CD4-positive, alpha-beta T cell treated with Interleukin-17A for 1 hour (primary cell): ENCODE measurements around the gene SELENOW.
"Not testable (repeated sequence)": the region's sequence is repeated elsewhere in the genome, so short reads cannot be mapped to it uniquely, and the experiment has no call there.

Source experiments
- DNase-seq: peaks from one replicate; pipeline ENCODE4 v3.0.0-alpha.2; 2020

The SELENOW gene

DNA sequence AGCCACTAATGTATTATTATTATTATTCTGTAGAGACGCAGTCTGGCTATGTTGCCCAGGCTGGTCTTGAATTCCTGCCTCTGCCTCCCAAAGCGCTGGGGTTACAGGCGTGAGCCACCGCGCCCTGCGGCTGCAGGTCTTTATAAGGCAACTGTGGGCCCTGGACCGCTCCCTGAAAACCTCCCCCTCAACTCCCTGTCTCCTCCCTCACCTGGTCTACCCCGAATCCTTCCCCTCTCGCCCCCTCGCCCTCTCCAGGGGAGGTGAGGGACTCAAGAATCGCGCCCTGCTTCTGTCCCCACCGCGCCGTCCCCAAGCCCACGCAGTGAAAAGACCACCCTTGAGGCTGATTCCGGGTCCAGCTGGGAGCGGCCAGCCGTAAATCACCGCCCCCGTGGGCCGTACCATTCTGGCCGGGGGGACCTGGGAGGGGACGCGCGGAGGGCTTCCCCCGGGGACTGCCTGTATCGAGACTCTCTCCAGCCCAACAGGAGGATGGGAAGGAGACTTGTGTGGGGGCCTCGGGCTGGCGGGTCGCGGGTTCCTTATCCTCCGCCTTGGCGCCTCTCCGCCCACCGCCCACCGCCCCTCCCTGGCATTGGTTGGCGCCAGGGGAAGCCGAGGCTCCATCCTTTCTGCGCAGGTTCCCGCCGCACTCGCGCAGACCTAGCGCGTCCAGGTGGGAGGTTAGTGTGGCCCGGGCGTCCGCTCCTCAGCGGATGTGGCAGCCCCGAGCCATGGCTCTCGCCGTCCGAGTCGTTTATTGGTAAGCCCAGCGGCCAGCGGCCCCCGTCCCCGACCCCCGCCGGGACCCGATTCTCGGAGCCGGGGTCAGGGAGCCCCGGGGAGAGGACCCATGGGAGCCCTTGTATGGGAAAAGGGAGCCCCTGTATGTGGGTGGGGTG lies at the start of gene SELENOW:
TSS of gene SELENOW (plus strand) at position 655 of the 905 bp plus-strand sequence. CDS start at position 738, 83 bp downstream.
- DNase-seq, result peak; percentile 84

DNA sequence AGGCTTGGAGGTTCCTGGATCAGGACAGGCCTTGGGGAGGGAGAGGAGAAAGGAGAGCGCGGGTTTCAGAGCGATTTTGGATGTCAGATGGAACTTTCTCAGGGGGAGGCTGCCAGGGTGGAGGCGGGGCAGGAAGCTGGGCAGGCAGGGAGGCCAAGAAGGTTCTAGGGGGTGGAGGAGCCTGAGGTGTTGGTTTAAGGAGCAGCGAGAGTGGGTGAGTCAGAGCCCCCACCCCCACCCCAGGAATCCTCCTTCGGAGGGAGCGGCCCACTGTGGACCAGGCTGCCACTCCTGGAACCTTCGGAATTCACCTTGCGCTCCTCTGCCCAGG lies 49.1 kb upstream of the SELENOW start:
- no peak for DNase-seq

DNA sequence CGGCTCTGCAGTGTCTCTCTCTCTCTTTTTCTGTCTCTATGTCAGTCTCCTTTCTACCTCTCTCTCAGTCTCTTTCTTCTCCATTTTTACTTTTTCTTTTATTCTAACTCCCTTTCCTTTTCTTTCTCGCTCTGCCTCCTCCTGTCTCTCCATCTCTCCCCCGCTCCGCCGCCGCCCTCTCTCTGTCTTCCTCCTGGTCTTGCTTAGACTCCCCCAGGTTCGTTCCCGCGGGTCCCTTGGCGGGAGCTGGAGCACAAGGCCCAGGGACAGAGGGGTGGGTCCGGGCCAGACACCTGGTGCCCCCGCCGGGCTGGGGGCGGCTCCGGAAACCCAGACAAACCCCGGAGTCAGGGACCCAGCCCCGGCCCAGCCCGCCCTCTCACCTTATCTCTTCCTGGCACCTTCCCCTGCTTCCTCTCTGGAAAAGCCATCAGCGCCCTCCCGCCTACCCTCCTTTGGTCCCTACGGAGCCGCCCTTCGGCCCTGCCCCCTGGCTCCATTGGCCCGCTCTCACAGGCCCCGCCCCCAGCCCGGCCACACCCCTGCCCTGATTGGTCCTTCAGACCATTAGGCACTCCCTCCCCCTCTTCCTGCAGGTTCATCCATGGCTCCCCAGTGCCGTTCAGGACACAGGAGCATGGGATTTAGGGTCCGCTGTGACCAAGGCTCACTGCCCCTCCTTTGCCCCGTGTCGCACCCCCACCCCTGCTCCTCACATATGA lies 48.5 kb upstream of the SELENOW start:
- DNase-seq, result peak; percentile 14

DNA sequence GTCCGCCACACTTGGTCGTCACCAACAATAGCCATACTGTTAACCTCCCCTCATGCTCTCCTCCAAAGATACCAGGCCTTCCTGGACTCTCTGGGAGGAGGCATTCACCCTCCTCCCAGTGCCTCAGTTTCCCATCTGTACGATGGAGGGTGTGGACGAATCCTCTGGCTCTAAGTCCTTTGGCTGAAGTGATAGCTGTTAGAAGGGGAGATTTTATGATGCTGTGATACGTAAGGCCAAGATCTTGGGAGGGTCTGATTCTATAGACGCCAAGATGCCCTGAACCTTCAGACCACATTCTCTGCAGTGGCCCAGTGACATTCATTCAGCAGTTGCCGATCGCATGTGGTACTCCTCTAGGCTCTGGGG lies 48.0 kb upstream of the SELENOW start:
- no peak for DNase-seq

DNA sequence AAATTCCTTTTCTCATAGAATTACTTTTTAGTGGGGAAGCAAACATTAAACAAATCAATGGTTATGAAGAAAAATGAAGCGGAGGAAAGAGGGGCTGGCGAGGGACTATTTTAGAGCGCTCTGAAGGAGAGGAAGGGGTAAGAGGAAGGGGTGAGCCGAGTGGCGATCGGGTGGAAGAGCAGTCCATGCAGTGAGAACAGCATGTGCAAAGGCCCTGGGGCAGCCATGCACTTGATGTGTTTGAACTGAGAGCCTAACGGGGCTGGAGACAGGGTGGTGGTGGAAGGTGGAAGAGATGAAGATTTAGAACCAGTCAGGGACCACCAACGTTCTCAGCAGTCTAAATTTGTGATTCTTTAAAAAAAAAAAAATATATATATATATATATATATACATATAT lies 47.6 kb upstream of the SELENOW start:
- no peak for DNase-seq

DNA sequence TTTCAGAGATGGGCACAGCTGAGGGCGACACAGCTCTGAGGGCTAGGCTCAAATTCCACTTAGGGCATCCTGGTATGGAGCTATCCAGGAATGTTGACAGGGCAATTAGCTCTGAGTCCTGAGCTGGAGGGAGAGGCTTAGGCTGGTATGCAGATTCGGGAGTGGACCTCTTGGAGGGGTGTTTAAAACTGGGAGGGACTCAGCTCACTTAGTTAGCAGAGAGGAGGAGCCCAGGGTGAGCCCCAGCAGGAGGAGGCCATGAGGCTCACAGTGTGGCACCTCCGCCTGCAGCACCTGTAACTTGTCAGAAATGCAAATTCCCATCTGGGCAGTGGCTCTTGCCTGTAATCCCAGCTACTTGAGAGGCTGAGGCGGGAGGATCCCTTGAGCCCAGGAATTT lies 43.4 kb upstream of the SELENOW start:
- no peak for DNase-seq

DNA sequence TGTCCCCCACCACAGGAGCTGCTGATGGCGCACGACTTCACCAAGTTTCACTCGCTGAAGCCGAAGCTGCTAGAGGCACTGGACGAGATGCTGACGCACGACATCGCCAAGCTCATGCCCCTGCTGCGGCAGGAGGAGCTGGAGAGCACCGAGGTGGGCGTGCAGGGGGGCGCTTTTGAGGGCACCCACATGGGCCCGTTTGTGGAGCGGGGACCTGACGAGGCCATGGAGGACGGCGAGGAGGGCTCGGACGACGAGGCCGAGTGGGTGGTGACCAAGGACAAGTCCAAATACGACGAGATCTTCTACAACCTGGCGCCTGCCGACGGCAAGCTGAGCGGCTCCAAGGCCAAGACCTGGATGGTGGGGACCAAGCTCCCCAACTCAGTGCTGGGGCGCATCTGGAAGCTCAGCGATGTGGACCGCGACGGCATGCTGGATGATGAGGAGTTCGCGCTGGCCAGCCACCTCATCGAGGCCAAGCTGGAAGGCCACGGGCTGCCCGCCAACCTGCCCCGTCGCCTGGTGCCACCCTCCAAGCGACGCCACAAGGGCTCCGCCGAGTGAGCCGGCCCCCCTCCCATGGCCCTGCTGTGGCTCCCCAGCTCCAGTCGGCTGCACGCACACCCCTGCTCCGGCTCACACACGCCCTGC lies 37.5 kb upstream of the SELENOW start:
- DNase-seq, result no peak

DNA sequence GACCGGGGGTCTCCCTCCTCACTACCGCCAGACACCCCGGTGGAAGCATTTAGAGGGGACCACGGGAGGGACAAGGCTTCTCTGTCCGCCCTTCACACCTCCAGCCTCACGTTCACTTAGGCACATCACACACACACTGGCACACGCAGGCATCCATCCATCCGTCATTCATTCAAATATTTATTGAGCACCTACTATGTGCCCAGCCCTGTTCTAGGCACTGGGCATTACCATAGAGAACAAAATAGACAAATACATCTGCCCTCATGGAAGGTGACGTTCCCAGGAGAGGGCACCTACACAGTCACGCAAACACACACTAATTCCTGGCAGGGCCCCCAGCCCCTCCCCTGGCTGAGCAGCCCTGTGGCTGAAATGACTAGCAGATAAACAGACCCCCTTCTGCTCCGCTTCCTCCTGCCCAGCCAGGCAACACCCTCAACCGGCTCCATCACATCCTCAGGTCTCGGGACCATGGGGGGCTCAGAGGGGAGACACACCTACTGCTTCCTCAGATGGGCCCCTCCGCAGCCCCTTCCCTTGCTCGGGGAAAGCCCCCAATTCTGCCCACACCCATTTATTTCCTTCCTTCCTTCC lies 36.9 kb upstream of the SELENOW start:
- no peak for DNase-seq

DNA sequence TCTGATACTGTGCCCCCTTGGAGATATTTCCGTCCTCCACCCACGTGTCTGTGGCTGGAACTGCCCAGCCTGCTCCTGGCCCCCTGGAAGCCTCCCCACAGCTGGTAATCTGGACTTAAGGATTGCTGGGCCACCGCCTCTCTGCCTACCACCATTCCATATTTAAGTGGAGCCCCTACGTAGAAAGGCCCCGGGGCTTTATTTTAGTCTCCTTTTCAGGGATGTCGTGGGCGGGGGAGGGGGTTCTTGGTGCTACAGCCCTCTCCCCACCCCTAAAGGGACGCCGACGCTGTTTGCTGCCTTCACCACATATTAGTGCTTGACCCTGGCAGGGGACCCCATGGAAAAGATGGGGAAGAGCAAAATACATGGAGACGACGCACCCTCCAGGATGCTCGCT lies 35.9 kb upstream of the SELENOW start:
- no peak for DNase-seq

DNA sequence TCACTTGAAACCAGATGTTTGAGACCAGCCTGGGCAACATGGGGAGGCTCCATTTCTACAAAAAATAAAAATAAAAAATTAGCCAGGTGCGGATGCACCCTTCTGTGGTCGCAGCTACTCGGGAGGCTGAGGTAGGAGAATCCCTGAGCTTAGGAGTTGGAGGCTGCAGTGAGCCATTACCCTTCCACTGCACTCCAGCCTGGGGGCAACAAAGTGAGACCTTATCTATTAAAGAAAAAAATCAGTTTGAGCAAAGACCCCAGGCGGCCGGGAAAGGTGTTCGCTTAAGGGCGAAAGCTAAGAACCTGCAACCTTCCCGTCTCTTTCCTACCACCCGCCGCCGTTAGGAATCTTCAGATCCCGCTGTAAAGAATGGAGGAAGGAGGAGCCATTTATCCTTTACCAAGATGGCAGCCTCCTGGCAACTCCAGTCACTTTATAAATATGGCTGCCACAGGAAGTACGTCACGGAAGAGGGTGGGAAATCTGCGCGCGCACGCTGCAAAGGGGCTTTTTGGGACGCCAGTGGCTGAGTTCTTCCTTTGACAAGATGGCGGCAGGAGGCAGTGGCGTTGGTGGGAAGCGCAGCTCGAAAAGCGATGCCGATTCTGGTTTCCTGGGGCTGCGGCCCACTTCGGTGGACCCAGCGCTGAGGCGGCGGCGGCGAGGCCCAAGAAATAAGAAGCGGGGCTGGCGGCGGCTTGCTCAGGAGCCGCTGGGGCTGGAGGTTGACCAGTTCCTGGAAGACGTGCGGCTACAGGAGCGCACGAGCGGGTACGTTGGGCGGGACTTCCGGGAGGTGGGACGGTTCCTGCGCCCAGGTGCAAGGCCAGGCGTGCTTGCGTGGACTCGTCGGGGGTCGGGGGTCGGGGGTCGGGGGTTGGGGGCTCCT lies 33.2 kb upstream of the SELENOW start, which contains the start of gene NOP53:
TSS of gene NOP53 (plus strand) at position 537 of the 892 bp plus-strand sequence. CDS start at position 551, 14 bp downstream.
- peak; percentile 98 for DNase-seq

DNA sequence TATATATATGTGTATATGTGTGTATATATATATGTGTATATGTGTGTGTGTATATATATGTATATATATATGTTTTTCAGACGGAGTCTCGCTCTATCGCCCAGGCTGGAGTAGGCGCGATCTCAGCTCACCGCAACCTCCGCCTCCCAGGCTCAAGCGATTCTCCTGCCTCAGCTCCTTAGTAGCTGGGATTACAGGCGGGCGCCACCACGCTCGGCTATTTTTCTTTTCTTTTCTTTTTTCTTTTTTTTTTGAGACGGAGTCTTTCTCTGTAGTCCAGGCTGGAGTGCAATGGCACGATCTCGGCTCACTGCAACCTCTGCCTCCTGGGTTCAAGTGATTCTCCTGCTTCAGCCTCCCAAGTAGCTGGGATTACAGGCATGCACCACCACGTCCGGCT lies 32.4 kb upstream of the SELENOW start:
- not testable (repeated sequence) for DNase-seq

DNA sequence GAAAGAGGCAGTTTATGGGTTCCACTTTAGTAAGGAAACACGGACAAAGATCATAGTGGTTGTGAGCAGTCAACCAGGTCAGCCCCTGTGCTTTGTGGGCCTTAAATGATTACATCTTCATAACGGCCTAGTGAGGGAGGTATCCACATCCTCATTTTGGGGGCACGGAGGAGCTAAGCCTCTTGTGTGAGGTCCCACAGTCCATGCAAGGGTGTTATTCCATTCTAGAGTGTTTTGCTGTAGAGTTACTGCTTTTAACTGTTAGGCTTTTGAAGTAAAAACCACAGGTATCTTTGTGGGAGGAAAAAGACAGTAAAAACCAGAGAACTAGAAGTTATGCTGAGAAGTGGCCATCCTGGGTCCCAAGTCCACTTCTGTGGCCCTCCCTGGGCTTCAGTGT lies 29.2 kb upstream of the SELENOW start:
- DNase-seq, result no peak

DNA sequence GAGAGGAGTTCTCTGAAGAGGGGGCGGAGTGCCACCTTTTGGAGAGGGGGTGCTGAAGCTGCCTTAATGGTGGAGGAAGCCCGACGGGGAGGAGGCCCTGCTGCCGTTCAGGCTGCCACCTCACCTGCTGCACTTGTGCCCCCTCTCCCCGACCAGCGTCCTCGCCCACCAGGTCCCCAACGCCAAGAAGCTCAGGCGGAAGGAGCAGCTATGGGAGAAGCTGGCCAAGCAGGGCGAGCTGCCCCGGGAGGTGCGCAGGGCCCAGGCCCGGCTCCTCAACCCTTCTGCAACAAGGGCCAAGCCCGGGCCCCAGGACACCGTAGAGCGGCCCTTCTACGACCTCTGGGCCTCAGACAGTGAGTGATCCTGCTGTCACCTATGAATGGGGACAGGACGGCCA lies 27.8 kb upstream of the SELENOW start:
- DNase-seq, result no peak

DNA sequence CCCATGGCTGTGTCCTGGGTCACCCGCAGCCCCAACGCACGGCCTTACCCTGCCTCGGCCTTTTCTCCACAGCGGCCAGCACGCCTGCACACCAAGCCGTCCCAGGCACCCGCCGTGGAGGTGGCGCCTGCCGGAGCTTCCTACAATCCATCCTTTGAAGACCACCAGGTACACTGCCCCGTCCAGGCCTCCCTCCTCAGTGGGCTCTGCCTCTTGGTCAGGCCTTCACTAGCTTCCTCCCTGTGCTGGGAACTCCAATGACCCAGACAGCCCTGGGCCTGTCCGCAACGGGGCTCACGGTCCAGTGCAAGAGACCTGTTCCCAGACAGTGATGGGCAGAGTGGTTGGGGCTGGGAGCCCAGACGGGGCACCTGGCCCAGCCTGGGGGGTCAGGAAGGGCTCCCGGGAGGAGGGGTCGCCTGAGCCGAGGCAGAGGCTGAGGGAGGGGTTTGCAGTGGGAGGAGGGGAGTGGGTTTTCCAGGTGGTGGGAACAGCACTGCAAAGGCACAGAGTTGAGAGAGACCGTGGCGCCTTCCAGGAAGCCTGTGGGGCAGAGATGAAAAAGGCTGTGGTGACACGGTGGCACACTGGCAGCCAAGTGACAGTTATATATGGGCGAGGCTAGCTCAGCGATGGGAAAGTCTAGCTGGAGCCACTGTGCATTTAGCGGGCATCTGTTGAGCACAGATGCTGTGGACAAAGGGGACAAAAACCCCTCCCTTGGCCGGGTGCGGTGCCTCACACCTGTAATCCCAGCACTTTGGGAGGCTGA lies 25.9 kb upstream of the SELENOW start:
- no peak for DNase-seq

DNA sequence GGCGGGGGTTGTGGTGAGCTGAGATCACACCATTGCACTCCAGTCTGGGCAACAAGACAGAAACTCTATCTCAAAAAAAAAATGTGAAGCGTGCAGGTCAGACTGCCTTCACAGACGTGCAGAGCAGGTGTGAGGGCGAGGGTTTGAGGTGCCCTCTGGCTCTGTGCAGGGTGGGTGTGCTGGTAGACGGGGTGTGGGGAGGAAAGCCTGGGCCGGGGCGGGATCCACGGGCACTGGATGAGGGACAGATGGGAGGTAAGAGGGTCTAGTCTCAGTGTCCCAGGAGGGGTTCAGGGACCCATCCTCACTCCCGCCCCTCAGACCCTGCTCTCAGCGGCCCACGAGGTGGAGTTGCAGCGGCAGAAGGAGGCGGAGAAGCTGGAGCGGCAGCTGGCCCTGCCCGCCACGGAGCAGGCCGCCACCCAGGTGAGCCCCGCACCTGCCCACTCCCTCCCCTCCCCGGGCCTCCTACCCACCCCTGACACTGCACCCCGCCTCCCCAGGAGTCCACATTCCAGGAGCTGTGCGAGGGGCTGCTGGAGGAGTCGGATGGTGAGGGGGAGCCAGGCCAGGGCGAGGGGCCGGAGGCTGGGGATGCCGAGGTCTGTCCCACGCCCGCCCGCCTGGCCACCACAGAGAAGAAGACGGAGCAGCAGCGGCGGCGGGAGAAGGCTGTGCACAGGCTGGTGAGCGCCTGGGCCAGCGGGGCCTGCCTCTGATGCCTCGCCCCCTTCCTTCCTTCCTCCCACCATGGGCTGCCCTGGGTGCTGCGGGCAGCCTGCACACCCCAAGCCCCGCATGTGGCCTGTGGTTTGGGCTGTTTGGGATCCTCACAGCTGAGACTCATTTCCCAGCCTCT lies 24.1 kb upstream of the SELENOW start:
- no peak for DNase-seq

DNA sequence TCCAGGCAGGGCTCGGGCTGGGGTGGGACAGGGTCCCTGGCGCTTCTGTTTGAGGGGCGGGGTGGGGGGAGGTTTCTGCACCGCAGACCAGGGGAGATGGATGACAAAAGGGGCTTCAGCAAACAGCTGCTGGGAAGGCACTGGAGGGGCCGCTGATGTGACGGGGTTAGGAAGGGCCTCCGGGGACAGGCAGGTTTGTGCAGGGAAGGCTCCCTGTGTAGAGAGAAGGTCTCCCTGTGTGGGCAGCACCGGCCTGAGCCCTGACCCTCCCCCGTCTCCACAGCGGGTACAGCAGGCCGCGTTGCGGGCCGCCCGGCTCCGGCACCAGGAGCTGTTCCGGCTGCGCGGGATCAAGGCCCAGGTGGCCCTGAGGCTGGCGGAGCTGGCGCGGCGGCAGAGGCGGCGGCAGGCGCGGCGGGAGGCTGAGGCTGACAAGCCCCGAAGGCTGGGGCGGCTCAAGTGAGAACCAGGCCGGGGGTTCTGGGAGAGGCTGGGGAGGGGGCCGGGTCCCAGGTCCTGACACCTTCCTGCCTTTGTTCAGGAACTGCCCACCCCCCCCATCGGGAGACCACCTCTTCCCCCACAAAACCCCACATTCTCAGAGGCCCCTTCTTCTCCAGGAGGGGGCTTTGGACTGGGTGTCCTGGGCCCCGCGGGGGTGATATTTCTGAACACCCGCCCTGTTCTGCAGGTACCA lies 23.3 kb upstream of the SELENOW start:
- DNase-seq, result no peak

DNA sequence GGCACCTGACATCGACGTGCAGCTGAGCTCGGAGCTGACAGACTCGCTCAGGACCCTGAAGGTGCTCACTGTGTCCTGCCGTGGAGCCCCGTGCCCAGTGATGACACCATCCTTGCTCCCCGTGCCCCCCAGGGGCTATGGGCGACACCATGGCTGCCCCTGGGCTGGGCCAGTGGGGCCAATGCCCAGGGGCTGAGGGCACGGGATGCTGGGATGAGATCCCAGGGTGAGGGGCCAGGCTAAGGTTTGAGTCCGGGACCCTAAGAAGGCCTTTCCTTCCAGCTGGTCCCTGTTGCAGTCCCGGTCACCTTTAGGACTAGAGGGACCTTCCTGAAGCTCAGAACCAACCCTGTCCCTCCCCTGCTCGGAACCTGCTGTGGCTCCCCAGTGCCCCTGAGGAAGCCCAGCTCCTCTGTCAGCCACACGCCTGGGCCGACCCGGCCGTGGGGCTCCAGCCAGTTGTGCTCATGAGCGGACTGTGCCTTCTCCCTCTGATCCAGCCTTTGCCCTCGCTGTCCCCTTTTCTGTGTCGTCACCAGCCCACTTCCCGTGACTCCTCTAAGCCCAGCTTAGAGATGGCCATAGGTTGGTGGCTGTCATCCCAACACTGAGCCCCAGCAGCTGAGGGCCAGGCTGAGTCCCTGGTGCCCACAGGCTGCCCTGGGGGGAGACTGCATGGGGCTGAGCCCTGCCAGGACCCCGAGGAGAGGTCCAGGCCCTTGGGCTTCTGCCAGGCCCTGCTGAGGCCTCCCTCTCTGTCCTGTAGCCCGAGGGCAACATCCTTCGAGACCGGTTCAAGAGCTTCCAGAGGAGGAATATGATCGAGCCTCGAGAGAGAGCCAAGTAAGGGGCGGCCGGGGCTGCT lies 22.5 kb upstream of the SELENOW start:
- DNase-seq, result no peak

DNA sequence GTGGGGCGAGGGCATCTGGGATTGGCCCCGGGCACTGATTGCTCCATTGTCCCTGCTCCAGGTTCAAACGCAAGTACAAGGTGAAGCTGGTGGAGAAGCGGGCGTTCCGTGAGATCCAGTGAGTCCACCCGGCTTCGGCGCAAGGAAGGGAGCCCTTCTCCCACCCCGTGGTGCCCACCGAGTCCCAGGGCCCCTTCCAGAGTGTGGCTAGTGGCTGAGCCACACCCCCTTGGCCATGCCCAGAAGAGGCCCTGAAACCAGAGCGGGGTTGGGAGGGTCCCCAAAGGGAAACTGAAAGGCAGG lies 21.9 kb upstream of the SELENOW start:
- DNase-seq, result no peak
